Neural cell (in vitro differentiated cells): ENCODE results near the gene MCTP2. TPM values are rescaled to one million over a fixed set of nuclear protein-coding genes. Genes with fewer than 3 reads are reported as not detected.

Experiments used
- H2AFZ ChIP-seq: fragments of 200-600, 300-800 bp; sonication (generic), shearing (Covaris generic); 2 replicates; pipeline ENCODE4 v1.6.0; 2014; ENCODE audit warnings: low read depth, mild to moderate bottlenecking, antibody characterized with exemption, low read length, moderate library complexity
- H3F3A ChIP-seq: fragments of 200-600 bp; shearing (Covaris generic); 2 replicates; pipeline ENCODE4 v1.6.1; 2016; ENCODE audit warnings: mild to moderate bottlenecking, moderate library complexity, mixed read lengths, antibody characterized with exemption, low read length; ENCODE audit not compliant: insufficient read depth, poor library complexity, severe bottlenecking
- H3K27ac ChIP-seq: fragments of 200-600, 300-800 bp; sonication (generic), shearing (Covaris generic); 2 replicates; pipeline ENCODE4 v1.5.1; 2014; ENCODE audit warnings: mild to moderate bottlenecking, low read length, moderate library complexity
- H3K27me3 ChIP-seq: fragments of 300-800, 200-600 bp; sonication (generic), shearing (Covaris generic); 2 replicates; pipeline ENCODE4 v1.6.0; 2014; ENCODE audit warnings: mild to moderate bottlenecking, low read depth, low read length, moderate library complexity; ENCODE audit not compliant: insufficient read depth
- H3K36me3 ChIP-seq: fragments of 300-800, 200-600 bp; sonication (generic), shearing (Covaris generic); 2 replicates; pipeline ENCODE4 v1.5.1; 2014; ENCODE audit warnings: mild to moderate bottlenecking, antibody characterized with exemption, low read length, moderate library complexity; ENCODE audit not compliant: insufficient read depth
- H3K4me2 ChIP-seq: fragments of 300-800, 200-600 bp; sonication (generic), shearing (Covaris generic); 2 replicates; pipeline ENCODE4 v1.6.0; 2014; ENCODE audit warnings: mild to moderate bottlenecking, low read length
- H3K4me3 ChIP-seq: fragments of 300-800, 200-600 bp; sonication (generic), shearing (Covaris generic); 2 replicates; pipeline ENCODE4 v1.5.1; 2014; ENCODE audit warnings: mild to moderate bottlenecking, low read length, moderate library complexity
- H3K79me2 ChIP-seq: fragments of 200-600 bp; shearing (Covaris generic); replicated peaks from 2 replicates; pipeline ENCODE4 v1.6.0; 2014; ENCODE audit warnings: mild to moderate bottlenecking, low read length, moderate library complexity; ENCODE audit not compliant: insufficient read depth
- H3K9ac ChIP-seq: fragments of 300-800, 200-600 bp; sonication (generic), shearing (Covaris generic); 2 replicates; pipeline ENCODE4 v1.6.1; 2016; ENCODE audit warnings: mild to moderate bottlenecking, low read length, mixed read lengths
- H3K9me2 ChIP-seq: fragments of 200-600 bp; shearing (Covaris generic); 2 replicates; pipeline ENCODE4 v1.6.1; 2016; ENCODE audit warnings: mild to moderate bottlenecking, low read length, mixed read lengths; ENCODE audit not compliant: insufficient read depth
- H3K9me3 ChIP-seq: fragments of 200-600, 300-800 bp; sonication (generic), shearing (Covaris generic); 2 replicates; pipeline ENCODE4 v1.6.1; 2016; ENCODE audit warnings: mild to moderate bottlenecking, mixed run types, low read length, moderate library complexity, mixed read lengths
- H4K20me1 ChIP-seq: fragments of 200-600 bp; shearing (Covaris generic); 2 replicates; pipeline ENCODE4 v1.6.1; 2016; ENCODE audit warnings: mild to moderate bottlenecking, mixed run types; ENCODE audit not compliant: insufficient read depth
- EZH2 ChIP-seq: fragments of 200-600, 300-800 bp; shearing (Covaris generic), sonication (generic); IDR thresholded peaks from 2 replicates; pipeline ENCODE4 v1.6.1; 2014; ENCODE audit warnings: antibody characterized with exemption, low read length, borderline replicate concordance, mild to moderate bottlenecking; ENCODE audit not compliant: insufficient read depth, poor library complexity, severe bottlenecking
- POLR2AphosphoS5 ChIP-seq: IDR thresholded peaks from 2 replicates; pipeline ENCODE4 v1.6.1; 2012
- RAD21 ChIP-seq: fragments of 450-650 bp; conservative IDR thresholded peaks from 2 replicates; pipeline ENCODE4 v1.6.1; 2014; ENCODE audit warnings: antibody characterized with exemption, mild to moderate bottlenecking, moderate library complexity
- SMC3 ChIP-seq: fragments of 450-650 bp; conservative IDR thresholded peaks from 2 replicates; pipeline ENCODE4 v1.6.1; 2014; ENCODE audit warnings: antibody characterized with exemption, mild to moderate bottlenecking, moderate library complexity; ENCODE audit not compliant: poor library complexity
- TAF1 ChIP-seq: IDR thresholded peaks from 2 replicates; pipeline ENCODE4 v1.6.1; 2012; ENCODE audit warnings: low read depth
- polyA plus RNA-seq: library from polyadenylated mRNA; depleted of rRNA; stranded (reverse); fragments of >200 nt; gene quantifications from 2 replicates; pipeline ENCODE4 v1.2.3, GENCODE V29; 2014
- TF ChIP-seq, protein P1 (sequence below): IDR thresholded peaks from 2 replicates; pipeline ENCODE4 v1.6.1; 2012; ENCODE audit warnings: borderline replicate concordance
- TF ChIP-seq, protein P2 (sequence below): fragments of 450-650 bp; IDR thresholded peaks from 2 replicates; pipeline ENCODE4 v1.5.1; 2014; ENCODE audit warnings: antibody characterized with exemption, mild to moderate bottlenecking, moderate library complexity; ENCODE audit not compliant: poor library complexity, severe bottlenecking

Gene MCTP2
- polyA plus RNA-seq, 1 donor from 2014 or later: not detected

- no peaks in the 10 kb centered on the region for H3K27me3 ChIP-seq
- H3K9me3 ChIP-seq: no peaks in the 10 kb centered on the region
- H3K79me2 ChIP-seq: no peaks in the 10 kb centered on the region
- H3K36me3 ChIP-seq: no peaks in the 10 kb centered on the region
- no peak overlapping the region for H2AFZ ChIP-seq
- H3F3A ChIP-seq: no peaks in the 10 kb centered on the region
- H3K9ac ChIP-seq: no peak overlapping the region
- no peak for TF ChIP-seq TAF1
- TF ChIP-seq, protein P1, sequence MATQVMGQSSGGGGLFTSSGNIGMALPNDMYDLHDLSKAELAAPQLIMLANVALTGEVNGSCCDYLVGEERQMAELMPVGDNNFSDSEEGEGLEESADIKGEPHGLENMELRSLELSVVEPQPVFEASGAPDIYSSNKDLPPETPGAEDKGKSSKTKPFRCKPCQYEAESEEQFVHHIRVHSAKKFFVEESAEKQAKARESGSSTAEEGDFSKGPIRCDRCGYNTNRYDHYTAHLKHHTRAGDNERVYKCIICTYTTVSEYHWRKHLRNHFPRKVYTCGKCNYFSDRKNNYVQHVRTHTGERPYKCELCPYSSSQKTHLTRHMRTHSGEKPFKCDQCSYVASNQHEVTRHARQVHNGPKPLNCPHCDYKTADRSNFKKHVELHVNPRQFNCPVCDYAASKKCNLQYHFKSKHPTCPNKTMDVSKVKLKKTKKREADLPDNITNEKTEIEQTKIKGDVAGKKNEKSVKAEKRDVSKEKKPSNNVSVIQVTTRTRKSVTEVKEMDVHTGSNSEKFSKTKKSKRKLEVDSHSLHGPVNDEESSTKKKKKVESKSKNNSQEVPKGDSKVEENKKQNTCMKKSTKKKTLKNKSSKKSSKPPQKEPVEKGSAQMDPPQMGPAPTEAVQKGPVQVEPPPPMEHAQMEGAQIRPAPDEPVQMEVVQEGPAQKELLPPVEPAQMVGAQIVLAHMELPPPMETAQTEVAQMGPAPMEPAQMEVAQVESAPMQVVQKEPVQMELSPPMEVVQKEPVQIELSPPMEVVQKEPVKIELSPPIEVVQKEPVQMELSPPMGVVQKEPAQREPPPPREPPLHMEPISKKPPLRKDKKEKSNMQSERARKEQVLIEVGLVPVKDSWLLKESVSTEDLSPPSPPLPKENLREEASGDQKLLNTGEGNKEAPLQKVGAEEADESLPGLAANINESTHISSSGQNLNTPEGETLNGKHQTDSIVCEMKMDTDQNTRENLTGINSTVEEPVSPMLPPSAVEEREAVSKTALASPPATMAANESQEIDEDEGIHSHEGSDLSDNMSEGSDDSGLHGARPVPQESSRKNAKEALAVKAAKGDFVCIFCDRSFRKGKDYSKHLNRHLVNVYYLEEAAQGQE: no peak
- H3K4me2 ChIP-seq: no peak overlapping the region
- no peaks in the 10 kb centered on the region for H3K9me2 ChIP-seq
- no peak overlapping the region for H3K27ac ChIP-seq
- no peaks in the 10 kb centered on the region for H4K20me1 ChIP-seq
- no peak overlapping the region for H3K4me3 ChIP-seq
Observed at GRCh38 chr15:94338243-94338846, 107.0 kb downstream of the MCTP2 start.

GRCh38 chr15:94346282-94346681, 114.9 kb downstream of the MCTP2 start:
- TF ChIP-seq, protein P1: no peak
- TF ChIP-seq SMC3 (peak; percentile 23), EZH2 (no peak), TAF1 (no peak), RAD21 (peak; percentile 48), POLR2AphosphoS5 (no peak)
- TF ChIP-seq, protein P2, sequence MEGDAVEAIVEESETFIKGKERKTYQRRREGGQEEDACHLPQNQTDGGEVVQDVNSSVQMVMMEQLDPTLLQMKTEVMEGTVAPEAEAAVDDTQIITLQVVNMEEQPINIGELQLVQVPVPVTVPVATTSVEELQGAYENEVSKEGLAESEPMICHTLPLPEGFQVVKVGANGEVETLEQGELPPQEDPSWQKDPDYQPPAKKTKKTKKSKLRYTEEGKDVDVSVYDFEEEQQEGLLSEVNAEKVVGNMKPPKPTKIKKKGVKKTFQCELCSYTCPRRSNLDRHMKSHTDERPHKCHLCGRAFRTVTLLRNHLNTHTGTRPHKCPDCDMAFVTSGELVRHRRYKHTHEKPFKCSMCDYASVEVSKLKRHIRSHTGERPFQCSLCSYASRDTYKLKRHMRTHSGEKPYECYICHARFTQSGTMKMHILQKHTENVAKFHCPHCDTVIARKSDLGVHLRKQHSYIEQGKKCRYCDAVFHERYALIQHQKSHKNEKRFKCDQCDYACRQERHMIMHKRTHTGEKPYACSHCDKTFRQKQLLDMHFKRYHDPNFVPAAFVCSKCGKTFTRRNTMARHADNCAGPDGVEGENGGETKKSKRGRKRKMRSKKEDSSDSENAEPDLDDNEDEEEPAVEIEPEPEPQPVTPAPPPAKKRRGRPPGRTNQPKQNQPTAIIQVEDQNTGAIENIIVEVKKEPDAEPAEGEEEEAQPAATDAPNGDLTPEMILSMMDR: no peak
- H3K79me2 ChIP-seq: no peaks in the 10 kb centered on the region
- no peaks in the 10 kb centered on the region for H3K9me2 ChIP-seq
- H3K27ac ChIP-seq: no peak overlapping the region
- H3K27me3 ChIP-seq: no peaks in the 10 kb centered on the region
- no peaks in the 10 kb centered on the region for H3K36me3 ChIP-seq
- no peaks in the 10 kb centered on the region for H4K20me1 ChIP-seq
- H3K4me3 ChIP-seq: no peak overlapping the region
- no peak overlapping the region for H3K4me2 ChIP-seq
- H3K9me3 ChIP-seq: no peaks in the 10 kb centered on the region
- no peak overlapping the region for H3K9ac ChIP-seq
- H2AFZ ChIP-seq: no peak overlapping the region
- H3F3A ChIP-seq: no peaks in the 10 kb centered on the region
